Measurements from ENCODE around the gene ADGRG7. TPM values are rescaled to one million over a fixed set of nuclear protein-coding genes. Genes with fewer than 3 reads are reported as not detected.

The ADGRG7 gene
- total RNA-seq, 2 experiments from 2014 or later: not detected

- CTCF ChIA-PET: no interaction called here
Measured at GRCh38 chr3:100682854-100683760, 73.7 kb downstream of the ADGRG7 start.

GRCh38 chr3:100693225-100693624, 83.8 kb downstream of the ADGRG7 start:
- intact Hi-C loops (cut with DNase I, micrococcal nuclease): no loop called here
- H3K4me1 Mint-ChIP-seq: no peaks in the 10 kb centered on the region
- no peaks in the 10 kb centered on the region for H3K9me3 Mint-ChIP-seq (ENCODE audit: low read depth)
- POLR2A ChIA-PET: no interaction called here
- ATAC-seq (no peak), DNase-seq (no peak)
- H3K4me3 Mint-ChIP-seq: no peak overlapping the region
- peaks cover 39% of the 10 kb centered on the region for H3K27me3 Mint-ChIP-seq
- CTCF ChIA-PET: interaction anchor here (0.6 to 1.1 kb wide), 2 partner anchors 15 to 245 kb away, joined by 3 read pairs; no protein-coding TSS in a partner anchor
- no peak overlapping the region for H3K27ac Mint-ChIP-seq
- no peaks in the 10 kb centered on the region for H3K36me3 Mint-ChIP-seq (ENCODE audit: low read depth)

More at GRCh38 chr3:100682854-100683760, 73.7 kb downstream of the ADGRG7 start:
- DNase-seq: no peak
- no peak for ATAC-seq
- H3K27ac Mint-ChIP-seq: no peak overlapping the region
- H3K27me3 Mint-ChIP-seq: peaks cover 2% of the 10 kb centered on the region
- H3K4me3 Mint-ChIP-seq: no peak overlapping the region
- POLR2A ChIA-PET: no interaction called here
- no peaks in the 10 kb centered on the region for H3K4me1 Mint-ChIP-seq
- intact Hi-C loops (cut with DNase I, micrococcal nuclease): no loop called here
- no peaks in the 10 kb centered on the region for H3K36me3 Mint-ChIP-seq (ENCODE audit: low read depth)
- H3K9me3 Mint-ChIP-seq (ENCODE audit: low read depth): no peaks in the 10 kb centered on the region

GRCh38 chr3:100695696-100696095, 86.3 kb downstream of the ADGRG7 start:
- Mint-ChIP-seq H3K27me3 (peaks cover 38% of the 10 kb centered on the region), H3K4me3 (no peak overlapping the region), H3K9me3 (ENCODE audit: low read depth) (no peaks in the 10 kb centered on the region), H3K27ac (no peak overlapping the region), H3K4me1 (no peaks in the 10 kb centered on the region), H3K36me3 (ENCODE audit: low read depth) (no peaks in the 10 kb centered on the region)
- ATAC-seq (no peak), DNase-seq (no peak)
- ChIA-PET CTCF (no interaction called here), POLR2A (no interaction called here)
- intact Hi-C loops (cut with DNase I, micrococcal nuclease): no loop called here

- ATAC-seq (no peak), DNase-seq (no peak)
- intact Hi-C loops (cut with DNase I, micrococcal nuclease): no loop called here
- no peak overlapping the region for H3K27ac Mint-ChIP-seq
- H3K36me3 Mint-ChIP-seq (ENCODE audit: low read depth): no peaks in the 10 kb centered on the region
- CTCF ChIA-PET: no interaction called here
- no peaks in the 10 kb centered on the region for H3K9me3 Mint-ChIP-seq (ENCODE audit: low read depth)
- H3K4me3 Mint-ChIP-seq: no peak overlapping the region
- H3K27me3 Mint-ChIP-seq: peaks cover 38% of the 10 kb centered on the region
- no peaks in the 10 kb centered on the region for H3K4me1 Mint-ChIP-seq
- POLR2A ChIA-PET: no interaction called here
Measured at GRCh38 chr3:100696161-100696560, 86.8 kb downstream of the ADGRG7 start.

- no peak for ATAC-seq
- H3K27me3 Mint-ChIP-seq: peaks cover 37% of the 10 kb centered on the region
- no peak for DNase-seq
- H3K27ac Mint-ChIP-seq: no peak overlapping the region
- H3K4me3 Mint-ChIP-seq: no peak overlapping the region
- no peaks in the 10 kb centered on the region for H3K9me3 Mint-ChIP-seq (ENCODE audit: low read depth)
- ChIA-PET CTCF (interaction anchor here (0.8 kb wide), 1 partner anchor 533 kb away, joined by 3 read pairs; no protein-coding TSS in a partner anchor), POLR2A (no interaction called here)
- intact Hi-C loops (cut with DNase I, micrococcal nuclease): no loop called here
- no peaks in the 10 kb centered on the region for H3K4me1 Mint-ChIP-seq
- H3K36me3 Mint-ChIP-seq (ENCODE audit: low read depth): no peaks in the 10 kb centered on the region
Measured at GRCh38 chr3:100697172-100697571, 87.8 kb downstream of the ADGRG7 start.

- DNase-seq (no peak), ATAC-seq (no peak)
- Mint-ChIP-seq H3K9me3 (ENCODE audit: low read depth) (no peaks in the 10 kb centered on the region), H3K4me3 (no peak overlapping the region), H3K4me1 (no peaks in the 10 kb centered on the region), H3K27me3 (peaks cover 33% of the 10 kb centered on the region), H3K27ac (no peak overlapping the region), H3K36me3 (ENCODE audit: low read depth) (no peaks in the 10 kb centered on the region)
- ChIA-PET POLR2A (no interaction called here), CTCF (interaction anchor here (0.8 kb wide), 1 partner anchor 534 kb away, joined by 3 read pairs; no protein-coding TSS in a partner anchor)
- intact Hi-C loops (cut with DNase I, micrococcal nuclease): no loop called here
Measured at GRCh38 chr3:100697723-100698285, 88.4 kb downstream of the ADGRG7 start.

GRCh38 chr3:100698736-100699135, 89.3 kb downstream of the ADGRG7 start:
- intact Hi-C loops (cut with DNase I, micrococcal nuclease): no loop called here
- Mint-ChIP-seq H3K36me3 (ENCODE audit: low read depth) (no peaks in the 10 kb centered on the region), H3K27me3 (peaks cover 33% of the 10 kb centered on the region), H3K4me3 (no peak overlapping the region), H3K27ac (no peak overlapping the region), H3K9me3 (ENCODE audit: low read depth) (no peaks in the 10 kb centered on the region), H3K4me1 (no peaks in the 10 kb centered on the region)
- ChIA-PET CTCF (interaction anchor here (0.6 kb wide), 2 partner anchors 107 to 604 kb away, joined by 3 to 6 read pairs; no protein-coding TSS in a partner anchor), POLR2A (no interaction called here)
- DNase-seq (no peak), ATAC-seq (no peak)

- H3K27me3 Mint-ChIP-seq: peaks cover 25% of the 10 kb centered on the region
- H3K4me3 Mint-ChIP-seq: no peak overlapping the region
- ChIA-PET POLR2A (no interaction called here), CTCF (no interaction called here)
- H3K9me3 Mint-ChIP-seq (ENCODE audit: low read depth): no peaks in the 10 kb centered on the region
- H3K27ac Mint-ChIP-seq: no peak overlapping the region
- no peak for ATAC-seq
- DNase-seq: no peak
- H3K36me3 Mint-ChIP-seq (ENCODE audit: low read depth): no peaks in the 10 kb centered on the region
- intact Hi-C loops (cut with DNase I, micrococcal nuclease): no loop called here
- H3K4me1 Mint-ChIP-seq: no peaks in the 10 kb centered on the region
Measured at GRCh38 chr3:100700708-100701107, 91.3 kb downstream of the ADGRG7 start.

GRCh38 chr3:100702082-100702979, 92.9 kb downstream of the ADGRG7 start:
- Mint-ChIP-seq H3K4me1 (no peaks in the 10 kb centered on the region), H3K36me3 (ENCODE audit: low read depth) (no peaks in the 10 kb centered on the region), H3K27me3 (peaks cover 17% of the 10 kb centered on the region), H3K9me3 (ENCODE audit: low read depth) (no peaks in the 10 kb centered on the region), H3K27ac (no peak overlapping the region), H3K4me3 (no peak overlapping the region)
- ChIA-PET POLR2A (no interaction called here), CTCF (no interaction called here)
- intact Hi-C loops (cut with DNase I, micrococcal nuclease): no loop called here
- ATAC-seq: no peak
- no peak for DNase-seq

GRCh38 chr3:100702980-100703345, 93.6 kb downstream of the ADGRG7 start:
- no peak for DNase-seq
- Mint-ChIP-seq H3K27ac (no peak overlapping the region), H3K4me3 (no peak overlapping the region), H3K4me1 (peaks cover under 1% of the 10 kb centered on the region), H3K27me3 (peaks cover 16% of the 10 kb centered on the region), H3K9me3 (ENCODE audit: low read depth) (no peaks in the 10 kb centered on the region), H3K36me3 (ENCODE audit: low read depth) (no peaks in the 10 kb centered on the region)
- ChIA-PET CTCF (no interaction called here), POLR2A (no interaction called here)
- ATAC-seq: no peak
- intact Hi-C loops (cut with DNase I, micrococcal nuclease): no loop called here

- DNase-seq: no peak
- ATAC-seq: no peak
- Mint-ChIP-seq H3K9me3 (ENCODE audit: low read depth) (no peaks in the 10 kb centered on the region), H3K4me3 (no peak overlapping the region), H3K27me3 (peaks cover 10% of the 10 kb centered on the region), H3K4me1 (peaks cover 9% of the 10 kb centered on the region), H3K27ac (no peak overlapping the region), H3K36me3 (ENCODE audit: low read depth) (no peaks in the 10 kb centered on the region)
- intact Hi-C loops (cut with DNase I, micrococcal nuclease): no loop called here
- ChIA-PET POLR2A (no interaction called here), CTCF (no interaction called here)
Measured at GRCh38 chr3:100703865-100704264, 94.5 kb downstream of the ADGRG7 start.

Measured in activated CD4-positive, alpha-beta T cell treated with anti-CD3 and anti-CD28 coated beads for 36 hours (primary cell).